Frontal cortex (tissue), 4 donors: ENCODE measurements around the gene OBI1. TPM values are rescaled to one million over a fixed set of nuclear protein-coding genes. Genes with fewer than 3 reads are reported as not detected.
A peak's percentile ranks its signal among the peaks of the same experiment; 100 is the strongest.

Source experiments
- DNase-seq, 2 donors: peaks; one replicate each; pipeline ENCODE4 v3.0.0; 2012; ENCODE audit warnings: low spot score in 2 of 2
- FAIRE-seq: peaks from 2 replicates; lab custom pipeline; 2012; peaks lifted over from hg19 to GRCh38; lab: Jason Lieb, UNC
- total RNA-seq: library from RNA; depleted of rRNA; stranded (reverse); fragments of >200 nt; gene quantifications from one replicate; pipeline ENCODE4 v1.2.3, GENCODE V29; 2014
- donor health status: control.
- donor health status: control.
- donor health status: control.

OBI1 gene
- total RNA-seq, 1 donor from 2014 or later: 86.8 TPM

DNA sequence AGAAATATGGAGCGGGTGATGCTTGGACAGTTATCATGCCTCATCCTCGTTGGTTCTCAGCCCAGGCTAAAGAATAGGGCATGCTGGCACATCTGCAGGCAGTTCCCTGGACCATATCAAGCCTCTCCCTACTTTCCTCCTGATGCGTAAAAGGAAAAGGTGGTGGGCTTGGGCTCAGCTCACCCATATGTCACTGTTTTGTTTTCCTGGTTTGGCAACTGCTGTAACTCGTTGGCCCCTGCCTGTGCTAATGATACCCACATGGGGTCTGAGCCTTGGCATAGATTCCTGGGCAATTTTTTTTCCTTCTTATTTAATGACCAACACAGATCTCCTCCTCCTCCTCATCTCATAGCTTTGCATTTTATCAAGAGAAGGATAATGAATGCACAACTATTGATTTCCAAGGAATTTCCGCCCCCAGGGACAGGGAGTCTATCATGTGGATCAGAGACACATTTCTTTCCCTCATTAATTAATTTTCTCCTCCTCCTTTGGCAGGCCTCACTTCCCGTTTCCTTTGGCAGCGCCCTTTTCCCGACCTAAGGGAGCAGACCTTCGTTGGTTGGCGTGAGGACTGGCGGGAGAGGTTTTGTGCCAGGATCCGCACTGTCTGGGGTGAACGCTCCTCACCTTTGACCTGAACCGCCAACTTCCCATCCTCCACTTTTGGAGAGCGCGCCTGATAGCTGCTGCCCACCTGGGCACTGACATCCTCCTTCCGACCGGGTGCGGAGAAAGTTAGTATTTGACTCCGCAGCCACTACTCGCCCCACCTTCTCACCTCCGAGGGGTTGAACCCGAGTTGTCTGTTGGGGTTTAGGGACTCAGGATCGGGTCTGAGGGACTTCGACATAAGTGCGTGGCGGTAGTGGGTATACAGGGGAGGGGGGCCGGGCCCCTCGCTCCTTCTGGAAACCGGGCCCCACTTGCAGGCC lies 52.2 kb downstream of the OBI1 start:
- DNase-seq (peak in 1 of 2 donors; percentile 24), FAIRE-seq (no peak)

DNA sequence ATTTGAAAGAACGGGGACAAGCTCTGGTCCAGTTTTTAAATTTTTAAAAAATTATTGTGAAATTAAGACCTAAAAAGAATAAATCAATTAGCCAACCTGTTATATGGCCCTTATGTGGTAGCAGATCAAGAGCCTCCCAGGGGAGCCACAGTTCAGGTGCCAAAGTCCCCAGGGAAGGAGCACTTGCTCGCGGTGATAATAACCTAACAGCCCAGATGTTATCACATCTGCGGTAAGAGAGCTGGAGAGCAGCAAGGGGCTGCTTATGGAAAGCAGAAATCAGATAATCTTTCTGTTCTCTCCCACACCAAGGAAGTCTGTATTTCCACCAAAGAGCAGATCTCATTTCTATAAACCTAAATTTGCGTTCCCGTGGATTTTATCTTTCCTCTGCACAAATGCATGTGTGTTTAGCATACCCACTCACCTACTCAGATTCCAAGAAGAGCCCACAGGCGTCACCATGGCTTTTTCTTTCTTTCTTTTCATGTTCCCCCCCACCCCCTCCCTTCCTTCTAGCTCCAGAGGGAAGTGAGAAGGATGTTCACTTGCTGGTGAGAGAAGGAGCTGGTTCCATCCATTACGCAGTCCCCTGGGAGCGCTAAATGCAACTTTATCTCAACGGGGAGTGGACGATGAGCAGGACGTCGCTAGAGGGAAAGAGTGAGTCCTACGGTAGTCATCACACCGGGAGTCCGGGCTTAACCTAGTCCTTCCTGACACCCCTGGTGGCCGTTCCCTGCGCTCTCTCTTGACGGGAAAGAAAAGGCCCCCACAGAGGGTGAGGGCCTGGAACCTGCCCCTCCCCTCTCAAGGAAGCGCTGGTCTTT lies 54.0 kb downstream of the OBI1 start:
- FAIRE-seq (no peak), DNase-seq (peak in 1 of 2 donors; percentile 20)

GRCh38 chr13:78603240-78603957 lies 55.6 kb downstream of the OBI1 start, which contains the start of gene POU4F1:
Gene POU4F1, minus strand, starts transcription at chr13:78603552. Its CDS starts 226 bp downstream, at chr13:78603326.
- DNase-seq (peak in 1 of 2 donors; percentile 46), FAIRE-seq (no peak)

- no peak for FAIRE-seq
Observed at GRCh38 chr13:78602561-78603239, 56.3 kb downstream of the OBI1 start.

DNA sequence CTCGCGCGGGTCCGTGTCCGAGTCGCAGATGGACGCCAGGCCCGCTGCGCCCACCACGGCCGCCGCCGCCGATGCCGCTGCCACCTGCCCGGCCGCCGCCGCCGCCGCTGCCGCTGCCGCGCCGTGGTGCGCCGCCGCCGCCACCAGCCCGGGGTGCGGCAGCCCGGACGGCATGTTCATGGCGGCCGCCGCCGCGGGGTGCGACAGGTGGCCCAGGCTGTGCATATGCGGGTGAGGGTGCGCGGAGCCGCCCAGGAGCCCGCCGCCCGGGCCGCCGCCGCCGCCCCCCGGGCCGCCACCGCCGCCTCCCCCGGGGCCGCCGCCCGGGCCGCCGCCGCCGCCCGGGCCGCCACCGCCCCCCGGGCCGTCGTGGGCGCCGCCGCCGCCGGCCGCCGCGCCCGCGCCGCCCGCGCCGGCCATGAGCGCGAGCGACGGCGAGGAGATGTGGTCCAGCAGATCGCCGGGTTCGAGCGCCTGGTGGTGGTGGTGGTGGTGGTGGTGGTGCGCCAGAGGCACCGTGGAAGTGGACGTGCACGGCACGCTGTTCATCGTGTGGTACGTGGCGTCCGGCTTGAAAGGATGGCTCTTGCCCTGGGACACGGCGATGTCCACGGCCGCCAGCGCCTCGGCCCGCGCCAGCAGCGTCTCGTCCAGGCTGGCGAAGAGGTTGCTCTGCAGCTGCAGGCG lies 56.9 kb downstream of the OBI1 start:
- FAIRE-seq (no peak), DNase-seq (peak in 1 of 2 donors; percentile 42)

More at GRCh38 chr13:78602561-78603239, 56.3 kb downstream of the OBI1 start:
- peak in 1 of 2 donors; percentile 55 for DNase-seq

- FAIRE-seq (no peak), DNase-seq (peak in 1 of 2 donors; percentile 34)
Observed at GRCh38 chr13:78601124-78601873, 57.7 kb downstream of the OBI1 start.

- peak in 1 of 2 donors; percentile 20 for DNase-seq
Observed at GRCh38 chr13:78600280-78600883, 58.6 kb downstream of the OBI1 start.

DNA sequence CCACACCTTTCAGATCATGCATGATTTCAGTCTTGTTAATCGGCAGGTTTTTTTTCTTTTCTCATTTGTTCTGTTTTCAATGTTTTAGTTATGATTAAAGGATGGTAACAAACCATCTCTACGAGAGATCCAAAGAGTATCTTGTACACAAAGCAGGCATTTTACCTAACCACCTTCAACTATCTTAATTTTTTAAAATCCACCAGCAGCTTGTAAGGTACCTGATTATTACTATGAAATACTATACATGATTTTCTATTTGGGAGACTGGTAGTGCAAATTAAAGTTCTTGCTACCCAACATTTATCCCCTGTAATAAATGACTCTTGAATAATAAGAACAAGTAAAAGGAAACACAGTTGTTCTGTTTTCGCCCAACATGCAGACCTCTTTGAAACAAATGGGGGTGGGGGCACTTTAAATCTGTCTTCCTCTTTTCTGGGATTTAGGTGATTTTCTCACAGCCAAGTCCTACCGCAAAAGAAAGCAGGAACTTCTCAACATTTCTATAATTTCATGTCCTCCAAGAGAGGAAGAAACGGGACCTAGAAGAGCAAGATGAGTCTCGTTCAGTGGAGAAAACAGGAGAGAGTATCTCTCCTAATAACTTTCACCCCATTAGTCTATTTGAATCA lies 59.2 kb downstream of the OBI1 start:
- no peak for DNase-seq
- FAIRE-seq: no peak

More at GRCh38 chr13:78600280-78600883, 58.6 kb downstream of the OBI1 start:
- FAIRE-seq: no peak

GRCh38 chr13:78598966-78599644 lies 59.9 kb downstream of the OBI1 start:
- FAIRE-seq: no peak
- DNase-seq: no peak

DNA sequence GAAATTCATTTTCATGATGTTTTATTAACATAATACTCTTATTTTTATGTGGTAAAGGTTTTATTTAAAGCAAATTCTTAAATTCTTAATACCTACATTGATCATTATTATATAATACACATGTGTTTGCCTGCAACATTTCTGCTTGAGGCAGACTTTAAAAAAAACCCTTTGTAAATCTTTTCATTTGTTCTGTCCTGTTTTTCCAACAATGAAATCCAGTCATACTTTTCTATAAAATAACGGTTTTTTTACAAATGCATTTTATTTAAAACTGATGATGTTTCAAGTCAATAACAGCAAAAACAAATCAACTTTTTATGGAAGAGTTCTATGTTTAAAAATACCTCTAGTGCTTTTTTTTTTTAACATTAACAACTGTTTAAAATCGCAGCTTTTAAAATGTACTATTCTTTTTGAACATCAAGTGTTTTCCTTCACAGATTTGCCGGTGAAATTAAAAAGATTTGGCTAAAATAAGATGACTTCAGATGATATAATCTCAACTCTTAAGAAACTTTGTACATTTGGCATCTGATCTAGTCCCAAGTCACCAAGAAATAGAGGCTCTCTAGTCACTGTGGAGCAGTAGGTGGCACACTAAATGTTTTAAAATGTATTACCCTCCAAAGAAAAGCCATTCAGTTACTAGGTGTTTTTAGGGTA lies 60.7 kb downstream of the OBI1 start:
- no peak for FAIRE-seq
- no peak for DNase-seq

DNA sequence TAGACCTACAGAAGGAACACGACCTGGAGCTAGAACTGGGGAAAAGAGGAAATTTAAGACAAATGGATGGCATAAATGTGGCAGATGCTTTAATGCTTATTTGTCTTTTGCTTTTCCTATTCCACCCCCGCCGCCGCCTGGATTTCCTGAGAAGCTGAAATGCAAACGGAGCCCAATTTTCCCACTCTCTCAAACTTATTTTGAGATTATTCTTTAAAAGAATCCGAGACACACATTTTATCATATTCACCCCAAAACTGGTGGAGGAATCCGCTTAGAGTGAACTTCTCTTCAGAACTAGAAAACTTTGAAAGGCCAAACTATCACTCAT lies 61.4 kb downstream of the OBI1 start:
- FAIRE-seq (no peak), DNase-seq (peak in 1 of 2 donors; percentile 24)

GRCh38 chr13:78596736-78597601 lies 62.0 kb downstream of the OBI1 start:
- peak in 1 of 2 donors; percentile 26 for DNase-seq
- no peak for FAIRE-seq

DNA sequence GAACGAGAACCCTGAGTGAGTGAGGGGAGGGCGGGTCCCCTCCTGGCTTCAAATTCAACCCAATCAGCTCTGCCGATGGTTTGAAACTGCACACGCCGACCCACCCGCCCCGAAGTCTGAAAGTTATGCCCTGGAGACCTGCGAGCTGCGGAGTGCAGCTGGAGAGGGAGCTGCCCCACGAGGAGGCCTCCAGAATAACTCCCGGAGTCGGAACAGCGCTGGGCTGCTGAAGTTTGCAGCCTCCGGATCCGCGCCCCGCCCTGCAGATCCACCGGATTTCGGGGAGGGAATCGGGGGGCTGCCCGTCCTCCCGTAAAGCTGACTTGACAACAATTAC lies 62.6 kb downstream of the OBI1 start:
- peak in 1 of 2 donors; percentile 44 for DNase-seq
- no peak for FAIRE-seq

- FAIRE-seq (no peak), DNase-seq (no peak)
Observed at GRCh38 chr13:78595495-78596398, 63.2 kb downstream of the OBI1 start.
